Measurements from ENCODE around the gene CADM3.

DNA sequence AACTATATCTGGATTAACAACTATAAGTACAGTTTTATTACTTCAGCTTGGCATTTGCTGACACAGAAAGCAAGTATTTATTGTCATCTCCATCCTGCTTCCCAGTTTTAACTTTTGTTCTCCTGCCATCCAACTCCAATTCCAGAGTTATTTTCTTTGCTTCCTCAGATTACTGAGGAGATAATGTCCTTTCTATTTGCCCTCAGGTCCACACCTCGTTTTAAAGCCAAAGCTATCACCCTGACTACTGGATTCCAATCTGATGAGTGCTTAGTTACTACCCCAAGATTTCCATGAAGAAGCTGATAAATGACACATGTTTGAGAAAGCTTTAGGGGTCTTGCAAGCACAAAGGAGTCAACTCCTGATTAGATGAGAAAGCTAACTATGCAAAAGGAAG, 58.5 kb downstream of the CADM3 start:
- TF ChIP-seq EZH2phosphoT487 (conservative IDR thresholded peaks at IDR 0.05; ENCODE audit: low read length) (no peak), CTCF (IDR thresholded peaks at IDR 0.05; ENCODE audit: insufficient read depth, low read length, poor library complexity, severe bottlenecking) (no peak)
